ENCODE measurements around the gene ZNF407. TPM values are rescaled to one million over a fixed set of nuclear protein-coding genes. Genes with fewer than 3 reads are reported as not detected.

The ZNF407 gene
- total and polyA plus RNA-seq, 2 of the 13 experiments (the other 11 are each of a cell fraction or from before 2014, with no cell fraction given) = 2.3 to 8.7 TPM

- no peaks in the 10 kb centered on the region for H4K20me1 ChIP-seq (ENCODE audit: insufficient read depth, low read length)
- DNase-seq (ENCODE audit: low spot score) = no peak
- in situ Hi-C loops (cut with HindIII; ENCODE audit: extremely low pct_ligation_motif_present, low pct_unique_long_range_greater_than_20kb) = no loop called here
- 78% methylated on average over 5 of the region's 5 CpGs for WGBS (ENCODE audit: low lambda C conversion rate)
- H3K4me2 ChIP-seq (ENCODE audit: low read depth, low read length) = no peak overlapping the region
- H3K4me1 ChIP-seq (ENCODE audit: insufficient read depth, low read length) = no peaks in the 10 kb centered on the region
- intact Hi-C loops (cut with micrococcal nuclease; ENCODE audit: unreplicated experiment) = no loop called here
- no peaks in the 10 kb centered on the region for H3K9me3 ChIP-seq (ENCODE audit: low read length)
- FAIRE-seq = no peak
- no peak overlapping the region for H3K4me3 ChIP-seq (replicated peaks in 1 of 3; ENCODE audit: insufficient read depth in 1 of 3, low read depth in 2 of 3, low read length in 3 of 3)
- no peaks in the 10 kb centered on the region for H3K36me3 ChIP-seq (replicated peaks in 1 of 2; ENCODE audit: control insufficient read depth in 1 of 2, insufficient read depth in 2 of 2, low read length in 2 of 2)
- no peaks in the 10 kb centered on the region for H3K27me3 ChIP-seq (ENCODE audit: control insufficient read depth in 1 of 2, insufficient read depth in 2 of 2, low read length in 2 of 2)
- ChIA-PET CTCF (ENCODE audit: low intra/inter-chr PET ratio, low total read pairs) (no interaction called here), POLR2A (no interaction called here)
- no TSS peak for BruUV-seq (replicated peaks)
- ATAC-seq = no peak
- no peak overlapping the region for H2AFZ ChIP-seq (ENCODE audit: low read length)
- H3K79me2 ChIP-seq (ENCODE audit: insufficient read depth, low read length) = no peaks in the 10 kb centered on the region
- no peak overlapping the region for H3K27ac ChIP-seq (ENCODE audit: extremely low read length, insufficient read depth, low read length)
- no peak for TF ChIP-seq JUN (CRISPR knock-in tag; IDR thresholded peaks at IDR 0.05)
- no peak for TF ChIP-seq ZKSCAN5 (CRISPR knock-in tag; IDR thresholded peaks at IDR 0.05)
- TF ChIP-seq NAIF1 (CRISPR knock-in tag; IDR thresholded peaks at IDR 0.05; ENCODE audit: borderline replicate concordance) = no peak
- no peak for TF ChIP-seq ATF3 (CRISPR knock-in tag; IDR thresholded peaks at IDR 0.05)
- no peak for TF ChIP-seq ZBTB43 (CRISPR knock-in tag; conservative IDR thresholded peaks at IDR 0.05)
- TF ChIP-seq IKZF4 (CRISPR knock-in tag; IDR thresholded peaks at IDR 0.05; ENCODE audit: borderline replicate concordance, low read depth, not compliant biosample characterization) = no peak
- no peak for TF ChIP-seq MATR3 (CRISPR knock-in tag; IDR thresholded peaks at IDR 0.05)
- H3K9ac ChIP-seq (ENCODE audit: insufficient read depth, low read depth, low read length) = no peak overlapping the region
Observed at GRCh38 chr18:75008186-75008585, 410.5 kb downstream of the ZNF407 start.

GRCh38 chr18:75009296-75009695 lies 411.6 kb downstream of the ZNF407 start:
- DNase-seq (ENCODE audit: low spot score) = no peak
- TF ChIP-seq ZNF552 (CRISPR knock-in tag; IDR thresholded peaks at IDR 0.05; ENCODE audit: borderline replicate concordance) = no peak
- TF ChIP-seq ZMYM2 (CRISPR knock-in tag; IDR thresholded peaks at IDR 0.05) = no peak
- TF ChIP-seq PTBP1 (IDR thresholded peaks at IDR 0.05; ENCODE audit: low read depth, low read length, poor library complexity, severe bottlenecking) = no peak
- no peak for TF ChIP-seq ZNF337 (CRISPR knock-in tag; IDR thresholded peaks at IDR 0.05; ENCODE audit: borderline replicate concordance, low read depth)
- TF ChIP-seq NONO (IDR thresholded peaks at IDR 0.05) = no peak
- no peak for TF ChIP-seq NONO (CRISPR knock-in tag; conservative IDR thresholded peaks at IDR 0.05)
- TF ChIP-seq REPIN1 (CRISPR knock-in tag; IDR thresholded peaks at IDR 0.05; ENCODE audit: borderline replicate concordance, low read depth) = no peak
- TF ChIP-seq CREM (IDR thresholded peaks at IDR 0.05) = no peak
- no peak for TF ChIP-seq CREM (CRISPR knock-in tag; IDR thresholded peaks at IDR 0.05)
- no peak for TF ChIP-seq ZNF572 (CRISPR knock-in tag; IDR thresholded peaks at IDR 0.05)
- TF ChIP-seq SSRP1 (CRISPR knock-in tag; IDR thresholded peaks at IDR 0.05) = no peak
- no peak for TF ChIP-seq TEAD3 (CRISPR knock-in tag; optimal IDR thresholded peaks at IDR 0.05; ENCODE audit: borderline replicate concordance)
- no peak for TF ChIP-seq ZNF773 (CRISPR knock-in tag; IDR thresholded peaks at IDR 0.05; ENCODE audit: borderline replicate concordance)
- TF ChIP-seq SRF (IDR thresholded peaks at IDR 0.05; ENCODE audit: low read depth, low read length) = no peak

More at GRCh38 chr18:75009296-75009695, 411.6 kb downstream of the ZNF407 start:
- Histone ChIP-seq H2AFZ (ENCODE audit: low read length) (no peak overlapping the region), H3K27me3 (ENCODE audit: control insufficient read depth in 1 of 2, insufficient read depth in 2 of 2, low read length in 2 of 2) (no peaks in the 10 kb centered on the region), H3K9me3 (ENCODE audit: low read length) (no peaks in the 10 kb centered on the region), H3K4me3 (replicated peaks in 1 of 3; ENCODE audit: insufficient read depth in 1 of 3, low read depth in 2 of 3, low read length in 3 of 3) (no peak overlapping the region), H3K4me2 (ENCODE audit: low read depth, low read length) (no peak overlapping the region), H3K27ac (ENCODE audit: extremely low read length, insufficient read depth, low read length) (no peak overlapping the region), H4K20me1 (ENCODE audit: insufficient read depth, low read length) (no peaks in the 10 kb centered on the region), H3K9ac (ENCODE audit: insufficient read depth, low read depth, low read length) (no peak overlapping the region), H3K4me1 (ENCODE audit: insufficient read depth, low read length) (no peaks in the 10 kb centered on the region), H3K36me3 (replicated peaks in 1 of 2; ENCODE audit: control insufficient read depth in 1 of 2, insufficient read depth in 2 of 2, low read length in 2 of 2) (no peaks in the 10 kb centered on the region), H3K79me2 (ENCODE audit: insufficient read depth, low read length) (no peaks in the 10 kb centered on the region)
- BruUV-seq (replicated peaks) = no TSS peak
- ChIA-PET POLR2A (no interaction called here), CTCF (ENCODE audit: low intra/inter-chr PET ratio, low total read pairs) (no interaction called here)
- in situ Hi-C loops (cut with HindIII; ENCODE audit: extremely low pct_ligation_motif_present, low pct_unique_long_range_greater_than_20kb) (no loop called here), intact Hi-C loops (cut with micrococcal nuclease; ENCODE audit: unreplicated experiment) (no loop called here)
- ATAC-seq = no peak
- WGBS (ENCODE audit: low lambda C conversion rate) = 47% methylated on average over 2 of the region's 2 CpGs
- FAIRE-seq = no peak
